Ureter (tissue), 1 donor: ENCODE data around the gene ADAMTS2. TPM values are rescaled to one million over a fixed set of nuclear protein-coding genes. Genes with fewer than 3 reads are reported as not detected.

Experiments used
- DNase-seq: peaks from one replicate; pipeline ENCODE4 v3.0.0-alpha.2; 2020; ENCODE audit warnings: low spot score
- total RNA-seq: library from RNA; stranded (reverse); gene quantifications from one replicate; pipeline ENCODE4 v1.2.4, GENCODE V29; 2023
- donor health status: DM: yes; HTN: yes; CAD: no.

Gene ADAMTS2
- total RNA-seq, 1 donor from 2014 or later, result 13.3 TPM

GRCh38 chr5:179311091-179311470 is 34.2 kb downstream of the ADAMTS2 start:
- DNase-seq, result no peak

DNA sequence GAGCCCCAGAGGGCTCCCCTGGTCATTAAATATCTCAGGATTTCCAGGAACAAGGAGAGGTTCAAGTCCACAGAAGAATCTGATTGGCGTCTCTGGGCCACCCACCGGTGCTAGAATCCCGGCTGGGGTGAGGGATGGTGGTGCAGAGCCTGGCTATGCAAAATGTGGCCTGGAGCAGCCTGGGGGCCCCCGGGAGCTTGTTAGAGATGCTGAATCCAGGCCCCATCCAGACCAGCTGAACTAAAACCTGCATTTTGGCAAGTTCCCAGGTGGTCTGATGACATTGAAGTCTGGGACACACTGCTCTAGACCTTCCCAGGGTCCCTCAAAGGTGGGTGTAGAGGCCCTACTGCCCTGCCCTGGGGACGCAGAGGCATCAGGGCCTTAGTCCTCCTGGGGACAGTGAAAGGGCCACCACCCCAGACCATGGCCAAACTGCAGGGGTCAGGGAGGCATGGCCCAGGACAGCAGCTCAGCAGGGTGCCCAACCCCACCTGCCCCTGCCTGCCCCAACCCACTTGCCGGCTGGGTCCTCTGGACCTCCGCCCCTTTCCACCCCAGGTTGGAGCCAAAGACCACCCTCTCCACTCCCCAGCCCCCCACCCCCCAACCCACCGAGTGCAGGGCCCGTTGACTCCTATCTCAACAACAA is 34.7 kb downstream of the ADAMTS2 start:
- DNase-seq, result no peak

- no peak for DNase-seq
These were observed 35.4 kb downstream of the ADAMTS2 start for GRCh38 chr5:179309751-179310320.

GRCh38 chr5:179309383-179309670 is 35.9 kb downstream of the ADAMTS2 start:
- no peak for DNase-seq

DNA sequence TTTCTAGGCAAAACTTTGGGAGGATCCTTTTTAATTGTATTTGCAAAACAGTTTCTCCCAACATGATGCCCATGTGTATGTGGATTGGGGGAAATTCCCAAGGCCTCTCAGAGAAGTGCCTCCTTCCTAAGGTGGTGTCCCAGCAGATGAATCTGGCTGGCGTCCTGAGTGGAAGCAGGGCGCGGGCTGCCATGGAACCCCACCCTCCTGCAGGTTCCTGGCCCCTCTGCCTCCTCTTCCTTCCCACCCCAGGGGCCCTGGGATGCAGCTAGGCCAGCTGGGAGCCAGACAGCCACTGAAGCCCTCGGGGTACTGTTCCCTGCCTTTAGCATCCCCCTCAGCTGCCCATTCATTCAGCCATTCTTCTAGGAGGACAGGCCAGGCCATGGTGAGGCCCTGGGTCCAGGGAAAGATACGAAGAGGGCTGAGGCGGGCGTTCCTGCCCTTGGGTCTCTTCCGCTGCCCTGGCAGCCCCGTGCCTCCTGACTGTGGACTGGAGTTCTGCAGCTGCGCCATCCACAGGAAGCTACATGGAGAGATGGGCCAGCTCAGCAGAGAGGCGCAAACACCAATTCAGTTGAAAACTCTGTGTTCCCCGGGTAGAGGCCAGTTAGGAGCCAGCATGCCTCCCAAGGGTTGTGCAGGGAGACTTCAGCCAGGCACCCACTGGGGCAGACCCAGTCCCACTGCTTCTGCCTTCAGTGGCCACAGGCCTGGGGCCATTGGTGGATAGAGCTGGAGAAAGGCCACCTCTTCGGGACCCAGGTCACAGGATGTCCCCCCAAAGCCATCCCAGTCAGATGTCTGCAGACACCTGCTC is 36.5 kb downstream of the ADAMTS2 start:
- no peak for DNase-seq

- no peak for DNase-seq
These were observed 37.3 kb downstream of the ADAMTS2 start for GRCh38 chr5:179307931-179308471.

DNA sequence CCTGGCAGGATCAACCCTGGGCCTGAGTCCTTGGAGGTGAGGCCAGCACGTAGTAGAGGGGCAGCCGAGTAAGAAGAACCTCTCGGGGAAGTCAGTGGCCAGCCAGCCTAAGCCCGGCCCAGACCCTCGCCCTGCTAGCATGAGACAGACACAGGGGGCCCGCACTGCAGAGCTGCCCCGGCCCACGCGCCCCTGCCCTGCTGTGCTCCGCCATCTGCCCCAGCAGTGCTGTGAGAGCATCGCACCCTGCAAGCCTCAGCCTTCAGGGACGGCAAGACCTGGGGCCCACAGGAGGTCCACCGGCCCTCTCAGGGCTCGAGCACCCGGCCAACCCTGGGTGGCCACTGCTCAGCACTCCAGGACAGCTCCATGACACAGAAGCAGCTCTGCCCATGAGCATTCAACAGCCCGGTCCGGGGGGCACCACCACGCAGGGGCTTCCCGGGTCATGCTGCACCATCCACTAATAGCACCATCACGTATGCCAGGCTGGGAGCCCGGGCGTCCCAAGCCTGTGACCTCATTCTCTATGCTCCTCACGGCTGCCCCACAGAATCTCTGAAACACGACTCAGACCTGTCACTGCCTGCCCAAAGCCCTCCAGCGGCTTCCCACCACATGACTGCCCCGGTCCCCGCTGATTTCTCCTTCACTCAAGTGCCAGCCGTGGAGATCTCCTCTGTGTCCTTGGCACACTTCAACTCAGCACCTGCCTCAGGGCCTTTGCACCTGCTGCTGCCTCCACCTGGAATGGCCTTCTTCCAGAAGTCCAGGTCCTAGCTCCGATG is 38.1 kb downstream of the ADAMTS2 start:
- DNase-seq, result no peak

GRCh38 chr5:179306191-179307012 is 38.9 kb downstream of the ADAMTS2 start:
- DNase-seq, result no peak

DNA sequence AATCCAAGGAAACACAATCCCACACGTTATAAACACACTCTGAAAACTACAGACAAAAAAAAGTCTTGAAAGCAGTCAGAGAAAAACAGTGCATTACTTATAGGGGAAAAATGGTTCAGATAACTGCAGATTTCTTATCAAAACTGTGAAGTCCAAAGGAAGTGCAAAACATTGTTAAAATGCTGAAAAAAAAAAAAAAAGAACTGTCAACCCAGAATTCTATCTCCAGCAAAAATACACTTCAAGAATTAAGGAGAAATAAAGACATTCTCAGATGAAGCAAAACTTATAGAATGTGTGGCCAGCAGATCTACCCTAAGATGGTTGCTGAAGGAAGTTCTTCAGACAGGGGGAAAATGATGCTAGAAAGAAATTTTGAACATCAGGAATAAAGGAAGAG is 40.4 kb downstream of the ADAMTS2 start:
- DNase-seq, result no peak

DNA sequence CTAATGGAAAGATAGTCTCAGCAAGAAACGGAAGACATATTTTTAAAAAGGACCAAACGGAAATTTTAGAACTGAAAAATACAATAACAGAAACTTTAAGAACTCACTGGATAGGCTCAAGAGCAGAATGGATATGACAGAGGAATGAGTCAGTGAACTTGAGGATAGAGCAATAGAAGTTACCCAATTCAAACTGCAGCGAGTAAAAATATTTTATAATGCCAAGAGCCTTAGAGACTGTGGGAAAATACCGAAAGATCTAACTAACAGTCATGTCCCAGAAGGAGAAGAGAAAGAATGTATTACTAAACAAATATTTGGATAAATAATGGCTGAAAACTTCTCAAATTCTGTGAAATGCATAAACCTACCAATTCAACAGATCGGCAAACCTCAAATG is 40.8 kb downstream of the ADAMTS2 start:
- no peak for DNase-seq

DNA sequence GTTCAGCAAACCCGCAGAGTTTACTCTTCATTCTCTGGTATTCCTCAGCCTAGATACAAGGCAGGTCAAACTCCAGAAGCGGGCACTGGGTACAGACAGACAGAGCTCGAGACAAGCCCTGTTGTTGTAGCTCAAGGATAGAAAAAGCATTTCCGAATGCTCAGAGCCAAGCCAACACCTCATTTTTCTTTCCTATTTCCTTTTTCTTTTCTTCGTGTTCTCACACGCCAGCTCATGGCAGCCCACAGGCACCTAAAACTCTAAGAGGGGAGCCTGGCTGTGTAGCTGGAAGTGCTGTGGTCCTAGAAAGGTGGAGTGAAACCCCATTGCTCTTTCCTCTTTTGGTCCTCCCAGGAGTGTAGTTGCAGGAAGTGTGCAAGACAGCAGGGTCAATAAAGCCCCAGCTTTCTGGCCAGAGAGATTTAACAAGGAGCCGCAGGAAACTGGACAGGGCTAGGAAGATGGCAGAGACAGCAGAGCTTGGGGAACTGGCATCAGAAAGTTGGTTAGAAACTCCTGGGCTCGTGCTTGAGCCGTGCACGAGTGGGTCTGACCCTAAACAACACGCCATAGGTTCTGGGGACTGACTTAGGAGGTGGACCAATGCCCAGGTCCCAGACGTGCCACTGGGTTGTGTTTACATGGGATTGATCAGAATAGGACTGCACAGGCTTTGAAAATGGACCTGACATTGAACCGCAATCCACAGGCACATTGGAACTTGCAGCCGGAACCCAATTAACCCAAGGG is 41.6 kb downstream of the ADAMTS2 start:
- no peak for DNase-seq

- no peak for DNase-seq
These were observed 42.6 kb downstream of the ADAMTS2 start for GRCh38 chr5:179302499-179303185.

- DNase-seq, result no peak
These were observed 43.5 kb downstream of the ADAMTS2 start for GRCh38 chr5:179301796-179302195.

GRCh38 chr5:179301376-179301775 is 43.9 kb downstream of the ADAMTS2 start:
- no peak for DNase-seq

GRCh38 chr5:179300581-179301180 is 44.6 kb downstream of the ADAMTS2 start:
- DNase-seq, result no peak

- DNase-seq, result no peak
These were observed 46.9 kb downstream of the ADAMTS2 start for GRCh38 chr5:179298181-179298993.

DNA sequence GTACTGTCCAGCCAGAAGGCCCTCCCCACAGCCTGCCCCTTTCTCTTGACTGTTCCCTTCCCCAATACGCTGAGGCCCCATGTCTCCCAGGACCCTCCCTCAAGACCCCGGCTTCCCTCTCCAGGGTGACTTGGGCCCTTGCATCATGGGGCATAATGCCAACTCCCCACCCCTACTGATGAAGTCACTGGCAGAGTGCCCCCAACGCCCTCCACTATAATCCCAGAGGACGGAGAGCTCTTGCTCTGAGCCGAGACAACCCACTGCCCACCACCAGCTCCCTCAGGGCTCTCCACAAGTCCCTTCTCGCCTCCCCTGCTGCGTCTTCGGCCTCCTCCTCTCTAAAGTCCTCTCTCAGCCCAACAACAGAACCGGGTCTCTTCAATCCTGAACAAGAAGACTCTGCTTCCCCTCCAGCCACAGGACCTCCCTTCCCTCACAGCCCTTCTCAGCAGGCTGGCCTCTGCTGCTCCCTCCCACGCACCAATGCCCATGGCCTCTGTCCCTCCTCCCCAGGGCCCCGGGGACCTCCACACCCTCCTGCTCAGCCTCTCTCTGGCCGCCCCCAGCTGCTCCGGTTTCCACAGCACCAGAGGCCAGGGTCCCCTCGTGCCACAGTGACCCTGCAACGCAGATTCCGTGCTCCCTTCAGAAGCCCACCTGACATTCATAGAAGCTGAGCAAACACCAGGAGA is 47.6 kb downstream of the ADAMTS2 start:
- DNase-seq, result no peak

GRCh38 chr5:179297026-179297425 is 48.2 kb downstream of the ADAMTS2 start:
- no peak for DNase-seq
